NB4 (cell line): ENCODE measurements around the gene NOL11.

Source experiments
- DNase-seq: peaks from one replicate; pipeline ENCODE4 v3.0.0; 2010; ENCODE audit warnings: low read depth
- H3K4me3 ChIP-seq: one replicate; pipeline ENCODE4 v1.5.1; 2011; ENCODE audit warnings: mild to moderate bottlenecking, low read depth, low read length, moderate library complexity
- MYC ChIP-seq: IDR thresholded peaks from 2 replicates; pipeline ENCODE4 v1.6.1; 2011; ENCODE audit warnings: low read depth, low read length
- POLR2A ChIP-seq: IDR thresholded peaks from 2 replicates; pipeline ENCODE4 v1.6.1; 2011; ENCODE audit warnings: mild to moderate bottlenecking; ENCODE audit not compliant: insufficient read length; ENCODE audit errors: extremely low read depth
- TF ChIP-seq, protein P1 (sequence below): IDR thresholded peaks from one replicate; pipeline ENCODE4 v1.5.1; 2012; ENCODE audit warnings: low read depth, low read length
- TF ChIP-seq, protein P2 (sequence below): IDR thresholded peaks from 2 replicates; pipeline ENCODE4 v1.6.1; 2011; ENCODE audit warnings: low read depth, low read length

Gene NOL11

DNA sequence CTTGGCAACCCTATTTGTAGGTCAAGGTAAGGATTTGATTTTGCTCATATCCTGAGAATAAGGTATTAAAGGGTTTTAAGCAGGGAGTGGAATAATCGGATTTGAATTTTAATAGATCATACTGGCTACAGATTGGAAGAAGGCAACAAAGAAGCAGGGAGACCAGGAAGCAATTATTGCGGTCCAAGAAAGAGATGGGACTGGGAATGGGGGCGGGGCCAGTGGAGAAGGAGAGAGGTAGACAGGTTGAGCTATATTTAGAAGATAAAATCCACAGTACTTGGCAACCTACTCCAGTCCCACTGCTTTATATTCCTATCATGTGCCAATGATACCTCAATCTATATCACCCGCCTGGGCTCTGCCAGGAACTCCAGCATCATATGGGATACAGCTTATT, 5.8 kb upstream of the NOL11 start:
- no peak for DNase-seq
- TF ChIP-seq, protein P1, sequence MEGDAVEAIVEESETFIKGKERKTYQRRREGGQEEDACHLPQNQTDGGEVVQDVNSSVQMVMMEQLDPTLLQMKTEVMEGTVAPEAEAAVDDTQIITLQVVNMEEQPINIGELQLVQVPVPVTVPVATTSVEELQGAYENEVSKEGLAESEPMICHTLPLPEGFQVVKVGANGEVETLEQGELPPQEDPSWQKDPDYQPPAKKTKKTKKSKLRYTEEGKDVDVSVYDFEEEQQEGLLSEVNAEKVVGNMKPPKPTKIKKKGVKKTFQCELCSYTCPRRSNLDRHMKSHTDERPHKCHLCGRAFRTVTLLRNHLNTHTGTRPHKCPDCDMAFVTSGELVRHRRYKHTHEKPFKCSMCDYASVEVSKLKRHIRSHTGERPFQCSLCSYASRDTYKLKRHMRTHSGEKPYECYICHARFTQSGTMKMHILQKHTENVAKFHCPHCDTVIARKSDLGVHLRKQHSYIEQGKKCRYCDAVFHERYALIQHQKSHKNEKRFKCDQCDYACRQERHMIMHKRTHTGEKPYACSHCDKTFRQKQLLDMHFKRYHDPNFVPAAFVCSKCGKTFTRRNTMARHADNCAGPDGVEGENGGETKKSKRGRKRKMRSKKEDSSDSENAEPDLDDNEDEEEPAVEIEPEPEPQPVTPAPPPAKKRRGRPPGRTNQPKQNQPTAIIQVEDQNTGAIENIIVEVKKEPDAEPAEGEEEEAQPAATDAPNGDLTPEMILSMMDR, result no peak
- TF ChIP-seq POLR2A (no peak), MYC (no peak)
- TF ChIP-seq, protein P2, sequence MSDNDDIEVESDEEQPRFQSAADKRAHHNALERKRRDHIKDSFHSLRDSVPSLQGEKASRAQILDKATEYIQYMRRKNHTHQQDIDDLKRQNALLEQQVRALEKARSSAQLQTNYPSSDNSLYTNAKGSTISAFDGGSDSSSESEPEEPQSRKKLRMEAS, result no peak
- no peak overlapping the region for H3K4me3 ChIP-seq

DNA sequence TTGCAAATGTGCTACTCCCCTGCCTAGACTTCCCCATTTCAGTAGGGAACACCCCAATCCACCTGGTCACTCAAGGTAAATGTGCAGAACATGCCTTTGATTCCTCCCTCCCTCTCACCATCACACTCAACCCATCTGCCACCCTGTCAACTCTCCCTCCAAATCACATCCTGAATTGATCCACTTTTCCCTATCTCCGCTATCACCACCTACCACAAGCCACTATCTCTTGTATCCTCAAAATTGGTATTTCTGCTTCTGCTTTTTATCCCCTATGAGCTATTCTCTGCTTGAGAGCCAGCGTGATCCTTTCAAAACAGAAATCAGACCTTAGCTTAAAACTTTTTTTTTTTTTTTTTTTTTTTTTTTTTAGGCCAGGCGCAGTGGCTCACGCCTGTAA, 5.4 kb upstream of the NOL11 start:
- H3K4me3 ChIP-seq, result no peak overlapping the region
- DNase-seq, result no peak
- TF ChIP-seq MYC (no peak), POLR2A (no peak)
- TF ChIP-seq, protein P1, result no peak
- TF ChIP-seq, protein P2, result no peak

DNA sequence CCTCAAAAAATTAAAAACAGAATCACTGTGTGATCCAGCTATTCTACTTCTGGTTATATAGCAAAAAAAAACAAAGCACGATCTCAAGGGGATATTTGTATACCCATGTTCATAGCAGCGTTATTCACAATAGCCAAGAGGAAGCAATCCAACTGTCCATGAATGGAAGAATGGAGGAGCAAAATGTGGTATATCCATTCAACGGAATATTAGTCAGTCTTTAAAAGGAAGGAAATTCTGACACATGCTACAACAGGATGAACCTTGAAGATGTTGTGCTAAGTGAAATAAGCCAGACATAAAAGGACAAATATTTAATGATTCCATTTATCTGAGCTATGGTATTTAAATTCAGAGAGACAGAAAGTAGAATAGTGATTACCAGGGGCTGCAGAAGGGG, 4.6 kb upstream of the NOL11 start:
- TF ChIP-seq, protein P1, result no peak
- TF ChIP-seq POLR2A (no peak), MYC (no peak)
- TF ChIP-seq, protein P2, result no peak
- H3K4me3 ChIP-seq, result no peak overlapping the region
- DNase-seq, result no peak

DNA sequence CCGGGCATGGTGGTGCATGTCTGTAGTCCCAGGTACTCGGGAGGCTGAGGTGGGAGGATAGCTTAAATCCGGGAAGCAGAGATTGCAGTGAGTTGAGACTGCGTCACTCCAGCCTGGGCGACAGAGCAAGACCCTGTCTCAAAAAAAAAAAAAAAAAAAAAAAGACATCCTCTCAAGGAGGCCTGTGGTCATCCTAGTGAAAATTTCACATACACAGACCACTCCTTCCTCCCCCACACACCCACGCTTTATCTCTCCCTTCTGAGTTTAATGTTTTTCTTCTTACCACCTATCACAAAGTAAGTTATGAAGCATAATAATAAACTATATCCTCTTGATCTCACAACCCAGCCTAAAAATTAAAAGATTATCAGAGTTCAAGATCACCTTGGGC, 1.3 kb upstream of the NOL11 start:
- DNase-seq, result peak; percentile 12
- H3K4me3 ChIP-seq, result peak overlapping the region; percentile 72
- TF ChIP-seq MYC (no peak), POLR2A (no peak)
- TF ChIP-seq, protein P1, result no peak
- TF ChIP-seq, protein P2, result no peak

DNA sequence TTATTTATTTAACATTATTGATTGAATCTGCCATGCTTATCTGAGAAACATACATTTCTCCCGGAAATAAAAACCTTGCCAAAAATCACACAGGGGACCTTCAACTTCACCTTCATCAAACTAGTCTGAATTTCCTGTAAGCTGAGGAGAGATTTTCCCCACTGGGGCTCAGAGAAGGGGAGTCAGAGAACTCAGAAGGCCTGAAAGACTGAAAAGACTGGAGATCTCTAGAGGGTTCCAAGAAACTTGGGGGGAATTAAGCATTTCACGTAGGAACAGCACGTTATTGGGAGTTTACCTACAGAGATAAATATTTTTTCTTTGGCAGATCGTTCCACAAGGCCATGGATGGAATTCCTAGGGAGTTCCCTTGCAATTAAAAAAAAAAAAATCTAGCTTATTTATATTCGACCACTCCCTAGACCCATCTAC, 528 bp upstream of the NOL11 start:
- H3K4me3 ChIP-seq, result peak overlapping the region; percentile 72
- TF ChIP-seq, protein P1, result no peak
- TF ChIP-seq MYC (no peak), POLR2A (no peak)
- TF ChIP-seq, protein P2, result no peak
- DNase-seq, result no peak
